NOMO-1 treated with dmso at 0.1 percent for 144 hours (cell line): ENCODE measurements around the gene MPPED2.

Experiments used
- DNase-seq: peaks from one replicate; lab custom pipeline; 2025; ENCODE audit not compliant: unreplicated experiment; lab: John Stamatoyannopoulos, UW

The MPPED2 gene

GRCh38 chr11:30455025-30455424 lies 131.1 kb downstream of the MPPED2 start:
- DNase-seq, result no peak

DNA sequence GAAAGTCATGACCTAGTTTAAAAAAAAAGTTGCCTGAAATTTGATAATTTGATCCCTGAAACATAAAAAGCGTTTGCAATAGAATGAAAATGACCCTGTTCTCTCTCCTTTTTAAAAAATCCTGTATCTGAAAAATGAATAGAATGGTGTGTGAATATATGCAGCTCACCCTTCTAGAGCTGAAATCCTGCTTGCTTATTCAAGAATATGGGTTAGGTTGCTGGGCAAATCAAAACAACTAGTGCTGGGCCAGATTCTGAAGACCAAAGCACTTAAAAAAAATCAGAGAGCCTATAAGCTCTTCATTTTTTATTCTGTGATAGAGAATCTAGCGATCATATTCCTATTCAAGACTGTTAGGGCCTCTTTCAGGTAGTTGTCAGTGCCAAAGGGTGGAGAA lies 131.6 kb downstream of the MPPED2 start:
- no peak for DNase-seq

GRCh38 chr11:30454111-30454510 lies 132.0 kb downstream of the MPPED2 start:
- no peak for DNase-seq

GRCh38 chr11:30453705-30454104 lies 132.4 kb downstream of the MPPED2 start:
- no peak for DNase-seq

DNA sequence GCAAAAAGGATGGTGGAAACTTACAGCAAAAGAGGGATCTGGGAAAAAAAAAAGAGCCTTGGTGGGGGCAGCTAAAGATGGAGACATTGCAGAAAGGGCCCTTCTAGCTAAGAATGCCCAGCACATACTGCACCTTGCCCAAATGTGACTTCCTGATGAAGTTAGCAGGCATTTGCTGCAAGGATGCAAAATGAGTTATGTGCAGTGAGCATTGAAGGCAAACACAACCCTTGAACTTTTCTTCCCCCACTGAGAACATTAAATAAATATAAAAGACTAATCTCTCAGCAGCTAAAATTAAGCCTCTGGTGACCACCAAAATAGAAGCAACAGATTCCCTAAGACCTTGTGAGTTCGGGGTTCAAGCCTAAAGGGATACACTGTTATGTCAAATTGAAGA lies 133.3 kb downstream of the MPPED2 start:
- no peak for DNase-seq

DNA sequence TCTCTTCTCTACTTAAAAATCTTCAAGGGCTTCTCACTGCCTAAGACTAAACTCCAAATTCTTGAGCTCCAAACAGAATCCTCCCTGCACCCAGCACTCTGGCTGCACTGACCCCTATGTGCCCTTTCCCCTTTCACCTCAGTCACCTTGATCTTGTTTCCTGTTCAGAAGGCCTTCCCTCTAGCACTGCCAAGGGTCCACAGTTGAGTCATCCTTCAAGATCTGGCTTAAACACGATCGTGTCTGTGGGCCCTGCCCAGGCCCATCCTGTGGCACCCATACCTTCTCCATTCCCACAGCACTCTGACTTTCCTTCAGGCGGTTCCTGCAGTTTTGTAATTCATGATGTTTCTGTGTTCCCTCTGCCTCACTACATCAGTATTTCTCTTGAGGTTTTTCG lies 134.0 kb downstream of the MPPED2 start:
- no peak for DNase-seq

DNA sequence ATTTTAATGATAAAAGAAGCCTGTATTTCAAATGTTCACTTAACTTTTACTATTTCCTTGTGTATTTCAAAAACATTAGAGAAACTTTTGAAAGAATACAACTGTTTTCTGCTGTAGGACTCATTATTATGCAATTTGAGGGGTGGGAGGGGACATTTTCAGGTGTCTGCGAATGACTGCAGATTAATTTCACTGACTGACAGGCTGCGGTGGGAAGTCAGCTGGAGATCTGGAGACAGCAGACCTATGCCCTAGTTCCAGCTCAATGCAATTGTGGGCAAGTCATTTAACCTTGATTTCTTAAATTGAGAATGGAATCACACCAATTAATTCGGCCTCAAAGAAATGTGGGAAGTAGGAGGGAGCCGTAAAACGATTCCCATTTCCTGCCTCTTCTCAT lies 134.5 kb downstream of the MPPED2 start:
- DNase-seq, result no peak

DNA sequence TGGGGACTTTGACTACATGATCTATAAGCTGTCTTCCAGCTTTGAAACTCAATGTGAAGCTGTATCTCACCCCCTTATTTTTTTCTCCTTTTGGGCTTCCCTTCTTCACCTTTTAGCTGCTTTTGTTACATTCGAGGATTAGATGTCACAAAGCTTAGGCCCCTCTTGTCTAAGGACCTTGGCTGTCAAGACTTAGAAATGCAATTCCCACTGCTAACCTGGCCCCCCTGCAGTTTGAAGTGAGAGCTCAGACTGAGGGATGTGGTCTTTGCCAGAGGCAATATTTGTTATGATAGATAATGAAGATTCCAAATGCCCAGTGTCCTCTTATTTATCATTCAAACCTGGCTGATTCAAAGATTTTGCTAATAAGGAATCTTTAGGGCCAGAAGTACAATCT lies 135.0 kb downstream of the MPPED2 start:
- no peak for DNase-seq

DNA sequence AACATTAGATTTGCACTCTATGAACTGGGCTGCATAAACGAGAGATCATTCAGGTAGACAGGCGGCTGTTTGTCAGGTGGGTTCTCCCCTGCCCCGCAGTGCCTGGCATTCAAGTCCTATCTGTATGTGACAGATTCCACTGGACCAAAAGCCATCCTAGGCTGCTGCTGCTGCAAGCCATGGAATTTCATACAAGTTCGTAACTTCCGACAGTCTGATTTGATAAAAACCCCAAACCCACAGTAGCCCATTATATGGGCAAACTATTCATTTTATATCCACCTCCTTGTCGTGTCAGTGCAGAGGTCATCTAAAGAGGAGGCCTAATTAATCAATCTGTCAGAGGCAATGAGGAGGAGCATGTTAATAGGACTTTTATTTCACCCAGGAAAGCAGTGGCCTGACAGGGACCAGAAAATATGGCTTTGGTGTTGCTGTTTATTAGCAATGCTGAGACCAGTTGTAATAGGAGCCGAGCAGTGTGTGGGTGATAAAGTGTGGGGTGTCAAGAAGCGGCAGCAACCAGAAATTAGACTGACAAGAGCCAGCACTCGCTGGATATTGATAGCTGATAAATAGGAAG lies 139.0 kb downstream of the MPPED2 start:
- no peak for DNase-seq

- no peak for DNase-seq
Observed at GRCh38 chr11:30446520-30446919, 139.6 kb downstream of the MPPED2 start.

DNA sequence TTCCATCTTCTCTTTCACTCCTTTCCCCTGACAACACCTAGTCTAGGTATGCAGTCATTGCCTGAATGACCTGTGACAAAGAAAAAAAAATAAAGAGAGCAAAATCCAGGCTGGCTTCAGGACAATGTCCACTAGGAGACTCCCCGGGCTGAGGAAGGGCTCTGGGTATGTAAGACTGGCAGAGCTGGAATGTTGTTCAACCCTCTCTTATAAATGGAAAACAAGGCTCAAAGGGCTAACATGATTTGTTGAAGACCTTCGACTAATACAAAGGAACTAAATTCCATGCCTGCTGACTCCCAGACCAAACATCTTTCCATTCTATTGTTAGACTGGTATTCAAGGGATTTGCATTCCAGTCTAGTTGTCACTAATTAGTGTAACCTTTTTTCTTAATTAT lies 141.1 kb downstream of the MPPED2 start:
- DNase-seq, result no peak

DNA sequence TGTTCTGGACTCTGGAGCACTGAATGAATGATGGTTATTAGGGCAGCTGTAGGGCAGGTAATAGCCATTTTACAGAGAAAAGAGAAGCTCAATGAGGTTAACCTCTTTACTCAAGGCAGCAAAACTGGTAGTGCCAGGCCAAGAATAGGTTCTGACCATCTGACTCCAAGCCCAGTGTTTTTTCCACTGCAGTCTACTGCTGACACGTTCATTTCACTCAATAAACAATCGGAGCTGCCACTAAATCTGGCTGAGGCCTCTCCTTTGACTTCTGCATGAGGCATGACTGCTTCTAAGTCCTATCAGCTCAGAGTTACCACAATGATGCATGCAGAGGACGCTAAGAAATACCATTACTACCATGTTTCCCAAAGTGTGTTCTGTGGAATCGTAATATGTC lies 145.6 kb downstream of the MPPED2 start:
- DNase-seq, result no peak

DNA sequence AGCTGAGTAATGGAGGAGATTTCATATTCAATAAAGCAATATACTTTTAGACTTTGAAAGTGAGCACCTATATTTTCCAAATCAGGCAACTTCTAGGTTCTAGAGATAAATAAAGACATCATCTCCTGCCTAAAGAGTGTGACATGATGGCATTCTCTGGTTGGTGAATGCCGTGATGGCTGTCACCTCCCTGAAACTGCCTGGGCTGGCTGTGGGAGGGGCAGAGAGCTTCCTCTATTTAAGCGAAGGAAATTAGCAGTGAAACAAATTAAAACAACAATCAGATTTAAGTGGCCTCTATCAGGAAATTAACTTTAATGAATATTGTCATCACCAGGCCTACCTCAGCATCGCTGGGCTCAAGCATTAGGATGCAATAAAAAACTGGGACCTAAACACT lies 149.4 kb downstream of the MPPED2 start:
- no peak for DNase-seq

GRCh38 chr11:30435488-30435887 lies 150.7 kb downstream of the MPPED2 start:
- no peak for DNase-seq

- no peak for DNase-seq
Observed at GRCh38 chr11:30434901-30435300, 151.3 kb downstream of the MPPED2 start.

GRCh38 chr11:30433831-30434230 lies 152.3 kb downstream of the MPPED2 start:
- no peak for DNase-seq

- DNase-seq, result no peak
Observed at GRCh38 chr11:30432716-30433115, 153.4 kb downstream of the MPPED2 start.

GRCh38 chr11:30432178-30432577 lies 154.0 kb downstream of the MPPED2 start:
- no peak for DNase-seq

DNA sequence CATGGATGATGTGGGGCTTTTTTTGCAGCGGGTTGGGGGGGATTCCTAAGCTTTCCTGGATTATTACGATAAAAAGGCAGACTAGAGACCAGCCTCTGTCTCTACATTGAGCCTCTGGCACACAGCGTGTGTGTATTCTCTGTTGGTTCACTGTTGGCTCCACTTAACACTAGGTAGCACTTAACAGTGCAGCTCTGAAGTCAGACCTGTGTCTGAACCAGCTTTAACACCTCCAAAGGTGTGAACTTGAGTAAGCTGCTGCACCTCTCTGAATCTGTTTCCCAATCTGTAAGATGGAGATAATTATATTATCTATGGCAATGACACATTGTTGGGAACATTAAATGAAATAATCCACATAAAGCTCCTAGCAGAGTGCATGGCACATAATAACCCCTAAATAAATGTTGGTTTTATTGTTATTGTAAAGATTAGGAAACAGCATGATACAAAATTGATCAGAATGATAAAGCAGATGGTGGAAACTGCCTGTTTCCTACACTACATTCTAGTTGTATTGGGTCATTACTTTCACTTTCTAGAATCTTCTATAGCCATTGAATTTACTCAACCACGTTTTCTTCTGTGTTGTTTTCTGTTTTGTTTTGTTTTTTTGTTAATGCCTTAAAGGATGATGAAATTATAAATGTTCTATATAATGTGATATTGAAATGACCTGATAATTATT lies 154.9 kb downstream of the MPPED2 start:
- no peak for DNase-seq

DNA sequence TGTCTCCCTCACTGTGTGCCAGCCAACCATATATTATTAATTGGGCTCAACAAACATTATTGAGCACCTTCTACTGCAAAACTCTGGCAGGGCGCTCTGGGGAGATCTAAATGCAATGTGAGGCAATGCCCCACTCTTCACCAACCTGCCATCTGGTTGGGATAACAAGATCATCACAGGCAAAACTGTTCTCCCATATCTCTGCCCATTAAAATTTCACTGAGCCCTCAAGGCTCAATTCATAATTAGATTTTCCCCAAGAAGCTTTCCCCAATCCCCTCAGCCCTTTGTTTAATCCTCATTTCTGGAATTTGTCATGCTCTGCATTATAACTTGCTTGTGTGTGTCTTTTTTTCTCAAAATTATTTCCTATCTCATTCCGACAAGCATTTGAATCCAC lies 156.6 kb downstream of the MPPED2 start:
- no peak for DNase-seq

- no peak for DNase-seq
Observed at GRCh38 chr11:30426781-30427180, 159.4 kb downstream of the MPPED2 start.

GRCh38 chr11:30424844-30425243 lies 161.3 kb downstream of the MPPED2 start:
- no peak for DNase-seq

DNA sequence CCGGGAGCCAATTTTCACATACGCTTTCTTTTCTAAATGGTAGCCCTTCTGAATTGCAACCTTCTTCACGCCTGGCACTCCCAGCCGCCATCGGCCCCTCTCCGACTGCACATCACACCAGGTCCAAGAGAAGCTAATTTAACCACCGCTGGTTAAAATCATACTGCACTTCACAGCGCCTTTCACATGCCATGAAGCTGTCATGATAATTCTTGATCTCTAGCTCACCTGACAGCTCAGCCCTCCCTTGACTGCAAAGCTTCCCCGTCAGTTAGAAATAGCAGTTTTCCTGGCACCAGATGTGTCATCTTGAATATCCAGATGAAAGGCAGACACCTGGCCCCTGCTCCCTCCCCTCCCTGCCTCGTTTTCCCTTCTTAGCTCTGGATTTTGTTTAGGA lies 161.8 kb downstream of the MPPED2 start:
- DNase-seq, result no peak
